GM11168 (cell line): ENCODE measurements around the gene OR6N1.

ENCODE experiments used
- in situ Hi-C: fragments of 300-500 bp; cut with MboI; formaldehyde crosslinking; loops from one replicate; pipeline ENCODE4 v1.12.0; 2022; ENCODE audit warnings: low sequenced_read_pairs; ENCODE audit not compliant: unreplicated experiment

The OR6N1 gene, protein sequence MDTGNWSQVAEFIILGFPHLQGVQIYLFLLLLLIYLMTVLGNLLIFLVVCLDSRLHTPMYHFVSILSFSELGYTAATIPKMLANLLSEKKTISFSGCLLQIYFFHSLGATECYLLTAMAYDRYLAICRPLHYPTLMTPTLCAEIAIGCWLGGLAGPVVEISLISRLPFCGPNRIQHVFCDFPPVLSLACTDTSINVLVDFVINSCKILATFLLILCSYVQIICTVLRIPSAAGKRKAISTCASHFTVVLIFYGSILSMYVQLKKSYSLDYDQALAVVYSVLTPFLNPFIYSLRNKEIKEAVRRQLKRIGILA

DNA sequence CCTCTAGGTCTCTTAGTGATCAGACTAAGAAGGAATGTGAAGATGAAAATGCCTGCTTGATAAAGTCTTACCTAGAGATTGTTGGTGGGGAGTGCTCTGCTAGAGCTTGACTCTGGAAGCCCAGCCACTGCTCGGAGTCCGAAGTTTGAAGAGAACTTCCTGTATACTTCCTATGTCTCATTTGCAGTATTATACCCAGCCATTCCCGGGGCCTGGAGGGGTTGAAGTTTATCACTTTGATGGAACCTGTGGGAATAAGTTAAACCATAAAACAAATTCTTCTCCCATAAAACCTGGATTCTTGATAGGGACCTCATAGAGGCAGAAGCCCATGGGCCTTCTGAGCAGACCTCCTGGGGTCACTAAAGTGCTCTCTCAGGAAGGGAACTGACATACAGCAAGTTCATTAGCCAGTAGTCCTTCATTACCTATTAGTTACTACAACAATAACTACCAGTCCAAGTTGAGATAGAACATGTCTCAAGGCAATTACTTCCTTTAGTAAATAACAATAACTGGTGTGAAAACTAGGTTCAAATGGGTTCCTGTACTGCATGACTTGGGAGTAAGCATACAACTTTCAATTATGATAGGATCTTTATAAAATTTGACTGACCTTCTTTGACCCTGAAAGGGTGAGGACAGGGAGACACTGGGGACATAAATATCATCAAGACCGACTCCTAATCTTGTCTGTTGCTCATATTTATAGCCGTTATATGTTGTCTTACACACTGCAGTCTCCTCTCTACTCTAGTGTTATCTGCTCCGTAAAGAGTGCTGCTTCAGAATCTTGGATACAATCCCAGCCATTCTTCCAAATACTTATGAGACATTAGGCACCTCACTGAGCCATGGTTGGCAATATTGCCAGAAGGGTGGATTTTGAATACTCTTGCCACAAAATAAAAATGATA, at the start of gene OR6N1:
OR6N1 (minus strand) TSS at position 246 of the 917 bp plus-strand sequence. CDS start 5,513 bp downstream, outside the sequence.
- in situ Hi-C loops: no loop called here

DNA sequence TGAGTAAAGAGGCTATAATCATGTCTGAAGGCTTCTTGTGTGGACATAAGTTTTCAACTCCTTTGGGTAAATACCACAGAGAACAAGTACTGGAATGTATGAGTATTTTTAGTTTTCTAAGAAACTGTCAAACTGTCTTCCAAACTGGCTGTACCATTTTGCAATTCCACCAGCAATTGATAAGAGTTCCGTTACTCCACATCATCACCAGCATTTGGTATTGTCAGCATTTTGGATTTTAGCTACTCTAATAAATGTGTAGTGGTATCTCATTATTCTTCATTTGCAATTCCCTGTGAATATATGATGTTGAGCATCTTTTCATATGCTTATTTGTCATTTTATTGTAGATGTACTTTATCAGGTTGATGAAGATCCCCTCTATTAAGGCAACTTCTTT, 49.7 kb upstream of the OR6N1 start:
- in situ Hi-C loops: no loop called here

DNA sequence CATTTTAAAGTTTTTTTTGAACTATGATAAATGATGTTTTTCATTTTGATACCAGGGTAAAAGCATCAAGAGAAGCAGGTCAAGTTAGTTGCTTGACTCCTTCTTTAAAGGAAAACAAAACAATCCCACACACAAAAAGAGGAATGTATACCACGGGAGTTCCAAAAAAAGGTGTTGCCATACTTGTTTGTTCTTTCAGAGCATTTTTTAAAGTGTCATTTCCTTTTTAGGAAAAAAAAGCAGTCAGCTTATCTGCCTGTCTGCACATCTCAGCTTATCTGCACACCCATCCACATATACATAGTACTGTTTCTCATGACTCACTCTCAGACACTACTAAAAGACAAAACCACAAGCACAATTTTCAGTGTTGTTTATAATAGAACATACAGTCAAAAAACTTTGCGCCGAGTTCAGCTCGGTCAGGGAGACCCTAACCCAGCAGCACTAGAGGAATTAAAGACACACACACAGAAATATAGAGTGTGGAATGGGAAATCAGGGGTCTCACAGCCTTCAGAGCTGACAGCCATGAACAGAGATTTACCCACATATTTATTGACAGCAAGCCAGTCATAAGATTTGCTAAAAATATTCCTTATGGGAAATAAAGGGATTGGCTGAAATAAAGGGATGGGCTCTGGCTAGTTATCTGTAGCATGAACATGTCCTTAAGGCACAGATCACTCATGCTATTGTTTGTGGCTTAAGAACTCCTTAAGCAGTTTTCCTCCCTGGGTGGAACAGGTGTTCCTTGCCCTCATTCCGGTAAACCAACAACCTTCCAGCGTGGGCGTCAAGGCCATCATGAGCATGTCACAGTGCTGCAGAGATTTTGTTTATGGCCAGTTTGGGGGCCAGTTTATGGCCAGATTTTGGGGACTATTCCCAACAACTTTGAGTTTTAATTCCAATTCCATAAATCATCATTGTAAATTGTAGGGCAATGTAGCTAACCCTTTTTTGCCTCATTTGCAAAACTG, 47.8 kb upstream of the OR6N1 start:
- in situ Hi-C loops: no loop called here

DNA sequence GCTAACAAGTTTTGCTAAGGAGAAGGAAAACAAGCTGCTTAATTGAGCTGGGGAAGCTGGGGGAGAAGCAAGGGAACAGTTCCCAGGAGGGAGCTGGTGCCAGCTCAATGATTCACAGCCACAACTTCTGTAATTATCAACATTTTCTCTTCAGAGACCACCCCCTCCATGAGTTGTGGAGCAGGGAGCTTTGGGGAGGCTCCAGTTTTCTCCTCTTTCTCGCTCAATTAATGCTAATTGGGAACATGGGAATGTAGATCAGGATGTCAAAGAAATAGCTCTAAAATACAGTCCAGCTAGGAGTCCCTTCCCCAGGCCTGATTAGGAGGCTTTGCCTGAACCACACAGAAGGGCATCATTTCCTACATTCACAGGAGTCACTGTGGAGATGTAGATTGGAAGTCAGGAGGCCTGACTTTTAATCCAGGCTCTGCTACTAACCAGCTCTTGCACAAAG, 47.0 kb upstream of the OR6N1 start:
- in situ Hi-C loops: no loop called here

DNA sequence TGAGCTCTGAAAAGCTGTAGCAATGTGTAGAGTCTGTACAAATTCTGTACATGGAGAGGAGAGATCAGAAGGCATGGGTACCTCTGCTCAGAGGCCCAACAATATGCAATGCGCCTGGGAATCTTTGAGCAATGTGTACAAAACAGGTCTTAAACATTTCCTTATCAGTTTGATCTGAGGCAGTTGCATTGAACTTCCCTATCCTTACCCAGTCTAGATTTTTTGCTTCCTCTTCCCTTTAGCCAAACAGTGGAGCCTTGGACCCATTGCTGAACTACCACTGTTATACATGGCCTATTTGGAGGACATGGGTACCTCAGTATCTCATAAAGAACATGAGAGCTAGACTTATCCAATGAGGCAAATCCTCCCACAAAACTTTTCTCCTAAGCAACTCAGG, 46.6 kb upstream of the OR6N1 start:
- in situ Hi-C loops: no loop called here

DNA sequence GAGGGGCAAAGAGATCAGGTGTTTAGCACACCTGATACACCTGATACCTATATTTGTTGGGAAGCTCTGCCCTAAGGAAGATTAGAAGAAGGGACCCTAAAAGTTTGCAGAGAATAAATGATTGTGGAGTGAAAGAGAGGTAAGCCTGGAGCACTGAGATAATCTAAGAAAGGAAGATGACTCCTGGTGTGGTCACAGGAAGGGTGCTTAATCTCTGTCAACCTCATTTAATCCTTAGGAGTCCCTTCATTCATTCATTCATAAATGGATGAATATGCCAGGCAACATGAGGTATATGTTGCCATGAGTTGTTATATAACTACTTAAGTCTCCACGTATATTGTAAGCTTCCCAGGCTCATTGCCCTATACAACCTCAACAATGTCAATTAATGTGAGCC, 43.0 kb upstream of the OR6N1 start:
- in situ Hi-C loops: no loop called here

DNA sequence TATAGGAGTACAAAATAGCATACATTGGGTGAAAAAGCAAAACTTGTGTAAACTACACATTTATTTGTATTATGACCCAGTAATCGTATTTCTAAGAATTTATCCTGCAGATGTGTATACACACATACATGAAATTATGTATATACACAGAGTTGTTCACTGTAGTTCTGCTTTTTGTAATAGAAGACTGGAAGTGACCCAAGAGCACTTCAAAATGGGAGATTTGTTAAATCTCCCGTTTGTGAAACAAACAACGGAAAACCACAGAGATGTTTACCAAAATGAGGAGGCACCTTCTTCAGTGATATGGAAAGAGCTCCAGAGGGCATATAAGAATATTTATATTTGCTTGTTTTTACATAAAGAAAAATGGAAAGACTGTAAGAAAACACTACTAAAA, 41.2 kb upstream of the OR6N1 start:
- in situ Hi-C loops: no loop called here

DNA sequence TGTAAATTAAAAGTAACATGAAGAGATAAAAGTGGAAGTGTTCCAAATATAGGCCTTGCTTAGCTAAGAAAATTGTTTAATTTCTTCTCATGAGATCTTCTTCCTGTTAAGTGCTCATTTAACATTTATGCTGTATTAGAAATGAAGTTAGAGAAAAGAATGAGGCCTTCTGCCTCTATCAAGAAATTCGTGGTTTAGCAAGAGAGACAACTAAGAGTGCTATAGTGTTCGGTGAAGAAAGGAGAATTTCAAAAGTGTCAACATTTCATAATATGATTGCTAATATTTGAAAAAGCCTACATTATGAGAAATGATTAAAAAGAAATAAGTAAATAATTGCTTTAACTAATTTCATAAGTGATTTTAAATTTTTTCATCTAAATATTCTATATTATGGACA, 40.3 kb upstream of the OR6N1 start:
- in situ Hi-C loops: no loop called here

DNA sequence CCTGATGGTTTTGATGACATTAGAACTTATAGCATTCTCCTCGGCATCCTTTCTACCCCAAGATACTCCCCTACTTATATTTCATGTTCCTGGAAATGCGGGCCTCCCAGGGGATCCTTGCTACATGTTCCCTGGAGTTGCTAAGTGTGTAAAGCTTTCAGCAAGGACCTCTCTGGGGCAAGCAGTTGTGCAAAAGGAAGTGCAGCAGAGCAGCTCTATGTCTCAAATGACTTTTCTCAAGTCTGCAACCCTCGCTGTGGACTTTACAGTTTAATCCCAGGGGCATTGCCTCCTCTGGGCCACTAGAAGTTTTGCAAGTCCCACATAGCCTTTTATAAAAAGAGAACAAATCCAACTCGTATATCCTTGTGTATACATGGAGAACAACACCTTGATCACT, 38.3 kb upstream of the OR6N1 start:
- in situ Hi-C loops: no loop called here

DNA sequence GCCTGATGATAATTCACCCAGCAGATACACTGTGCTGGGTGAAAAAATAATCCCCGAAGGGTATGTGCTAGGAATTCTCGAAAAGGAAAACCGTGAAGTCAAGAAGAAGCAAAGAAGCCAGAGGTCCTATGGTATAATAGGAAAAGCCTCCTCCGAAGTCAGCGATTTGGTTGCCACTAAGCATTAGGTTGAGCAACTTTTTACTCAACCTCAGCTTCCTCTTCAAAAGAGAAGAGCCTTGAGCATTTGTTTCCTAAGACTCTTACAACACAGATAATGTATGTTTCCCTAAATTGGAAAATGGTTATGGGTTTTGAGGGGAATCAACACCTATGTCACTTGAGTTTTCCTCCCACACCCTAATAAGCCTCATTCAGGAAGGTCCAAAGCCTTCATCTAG, 37.9 kb upstream of the OR6N1 start:
- in situ Hi-C loops: no loop called here

DNA sequence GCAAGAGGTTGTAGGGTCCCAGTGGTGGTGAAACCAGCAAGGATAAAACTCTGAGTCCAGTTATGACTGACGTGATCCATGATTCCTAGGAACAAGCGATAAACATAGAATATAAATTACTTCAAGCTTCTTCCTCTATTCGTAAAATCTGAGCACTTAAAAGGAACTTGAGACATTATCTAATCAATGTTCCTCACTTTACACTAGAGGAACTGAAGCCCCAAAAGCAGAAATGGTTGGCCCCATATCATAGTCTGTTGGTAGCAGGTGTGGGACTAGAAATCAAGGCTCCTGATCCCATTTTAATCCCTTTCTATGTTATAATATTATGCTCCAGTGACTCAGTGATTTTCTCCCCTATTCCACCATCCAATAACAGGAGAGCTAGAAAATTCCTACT, 37.3 kb upstream of the OR6N1 start:
- in situ Hi-C loops: no loop called here

DNA sequence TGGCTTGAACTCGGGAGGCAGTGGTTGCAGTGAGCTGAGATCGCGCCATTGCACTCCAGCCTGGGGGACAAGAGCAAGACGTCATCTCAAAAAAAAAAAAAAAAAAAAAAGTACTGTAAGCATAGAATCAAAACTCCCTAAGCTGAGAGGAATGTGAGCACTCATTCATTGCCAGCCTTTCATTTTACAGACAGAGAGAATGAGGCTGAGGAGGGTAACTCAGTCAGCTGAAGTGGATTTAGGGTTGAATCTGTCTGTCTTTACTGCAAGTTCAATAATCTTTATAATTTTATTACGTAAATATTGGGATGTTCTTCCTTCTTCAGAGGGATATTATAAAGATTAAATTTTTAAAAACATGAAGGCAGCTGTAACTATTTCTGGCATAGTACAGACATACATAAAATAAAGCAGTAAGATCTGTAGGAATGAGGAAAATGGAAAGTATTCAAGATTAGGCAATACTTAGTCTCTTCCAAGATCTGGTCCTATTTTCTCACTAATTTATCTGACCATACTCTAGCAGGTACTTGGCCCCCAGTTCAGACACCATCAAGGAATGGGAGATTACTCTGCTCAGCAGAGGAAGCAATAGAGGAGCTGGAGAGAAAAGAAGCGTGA, 35.0 kb upstream of the OR6N1 start:
- in situ Hi-C loops: no loop called here

DNA sequence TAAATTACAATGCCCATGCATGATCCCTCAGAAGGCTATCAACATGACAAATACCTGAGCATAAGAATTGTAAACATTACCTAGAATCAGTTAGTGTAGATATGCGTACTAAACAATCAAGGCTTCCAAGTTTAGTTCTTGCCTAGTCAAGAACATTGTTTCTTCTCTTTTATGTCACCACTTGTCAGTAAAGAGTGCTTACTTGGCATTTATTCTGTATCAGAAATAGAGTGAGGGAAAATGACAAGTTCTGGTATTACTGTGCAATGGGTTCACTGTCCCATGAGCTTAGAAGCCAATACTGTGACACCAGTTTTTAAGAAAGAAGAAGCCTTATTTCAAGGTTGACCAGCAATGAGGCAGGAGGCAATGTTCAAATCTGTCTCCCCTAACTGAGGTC, 31.7 kb upstream of the OR6N1 start:
- in situ Hi-C loops: no loop called here

DNA sequence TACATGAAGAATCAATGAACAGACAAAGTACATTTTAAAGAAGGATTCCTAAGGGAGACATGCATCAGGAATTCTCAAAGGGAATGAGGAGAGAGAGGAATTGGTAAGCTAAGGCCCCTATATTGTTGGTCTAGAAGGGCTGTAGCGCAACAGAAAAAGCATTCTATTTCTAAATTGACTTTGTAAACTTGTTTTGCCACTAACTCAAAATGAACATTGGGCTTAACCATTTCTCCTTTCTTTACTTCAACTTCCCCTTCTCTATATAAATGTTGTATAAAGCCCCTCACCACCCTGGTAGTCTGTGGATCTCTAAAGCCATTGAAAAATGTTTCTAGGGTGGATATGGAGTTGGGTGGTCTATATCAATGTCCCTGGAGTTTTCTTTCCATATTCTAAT, 29.4 kb upstream of the OR6N1 start:
- in situ Hi-C loops: no loop called here

DNA sequence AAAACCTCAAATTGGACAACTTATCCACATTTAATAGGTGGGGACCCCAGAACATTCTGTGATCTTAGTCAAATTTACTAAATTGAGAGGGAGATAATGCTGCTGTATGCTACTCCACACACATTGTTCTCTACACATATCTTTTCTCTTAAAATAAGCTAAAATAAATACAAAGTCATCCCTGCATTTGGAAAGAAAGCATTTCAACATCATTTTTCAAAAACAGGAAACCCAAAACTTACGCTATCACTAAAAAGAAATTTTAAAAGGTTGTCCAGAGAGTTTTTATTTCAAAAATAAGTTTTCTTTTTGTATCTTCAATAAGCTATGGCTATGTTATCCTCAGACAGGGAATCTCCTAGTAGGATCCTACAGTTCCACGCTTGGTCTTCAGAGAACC, 28.5 kb upstream of the OR6N1 start:
- in situ Hi-C loops: no loop called here

DNA sequence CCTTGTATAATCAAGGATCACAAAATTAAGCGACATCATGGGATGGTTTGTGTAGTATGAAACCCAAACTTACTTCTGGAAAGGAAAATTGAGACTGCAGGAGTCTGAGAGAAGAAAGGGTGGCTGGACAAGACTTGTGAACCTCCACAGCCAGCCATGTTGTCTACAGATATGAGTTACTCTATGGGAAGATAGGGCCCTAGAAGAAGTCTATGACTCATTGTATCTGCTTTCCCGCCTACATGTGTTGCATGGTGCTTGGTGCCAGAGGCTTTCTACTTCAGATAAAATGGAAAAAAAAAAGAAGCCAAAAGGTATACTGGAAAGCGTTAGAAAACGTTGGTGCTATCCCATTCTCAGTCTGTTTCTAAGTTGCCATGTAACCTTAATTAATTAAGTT, 27.7 kb upstream of the OR6N1 start:
- in situ Hi-C loops: loop anchor here (10.0 kb wide), 1 partner anchor 185 kb away; no protein-coding TSS in a partner anchor

DNA sequence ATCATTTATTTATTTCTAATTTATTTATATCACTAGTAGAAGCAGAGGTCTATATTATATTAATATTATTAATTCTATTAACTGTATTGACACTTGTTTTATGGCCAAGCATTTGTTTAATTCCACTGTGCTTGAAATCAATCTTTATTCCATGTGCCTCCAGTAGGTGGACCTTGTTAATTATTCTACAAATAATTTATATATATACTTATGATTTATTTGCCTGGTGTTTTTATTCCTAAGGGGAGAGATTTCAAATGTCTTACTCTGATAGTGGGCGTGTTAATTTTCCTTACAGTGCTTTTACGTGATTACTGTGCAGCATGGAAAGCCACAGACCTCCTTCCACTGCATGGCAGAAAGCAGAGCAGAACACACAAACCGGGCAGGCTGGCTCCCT, 26.5 kb upstream of the OR6N1 start:
- in situ Hi-C loops: loop anchor here (10.0 kb wide), 1 partner anchor 186 kb away; no protein-coding TSS in a partner anchor

DNA sequence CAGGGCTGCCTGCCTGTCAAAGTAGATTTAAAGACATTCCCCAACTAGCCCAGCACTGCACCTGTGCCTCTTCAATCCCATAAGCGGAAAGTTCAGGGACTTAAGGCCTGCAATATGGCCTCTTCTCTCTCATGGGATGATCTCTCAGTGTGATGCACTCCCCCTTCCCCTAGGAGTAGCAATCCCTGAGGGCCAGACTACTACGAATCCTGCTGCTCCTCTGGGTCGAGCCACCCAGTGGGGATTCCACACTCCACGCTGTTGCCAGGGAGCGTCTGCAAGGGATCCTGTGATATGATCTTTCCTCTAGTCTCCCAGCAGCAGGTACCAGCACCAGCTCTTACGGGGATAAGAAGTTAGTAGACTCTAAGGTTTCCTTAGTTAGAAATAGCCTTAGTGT, 22.3 kb upstream of the OR6N1 start:
- in situ Hi-C loops: loop anchor here (10.0 kb wide), 1 partner anchor 191 kb away; no protein-coding TSS in a partner anchor

DNA sequence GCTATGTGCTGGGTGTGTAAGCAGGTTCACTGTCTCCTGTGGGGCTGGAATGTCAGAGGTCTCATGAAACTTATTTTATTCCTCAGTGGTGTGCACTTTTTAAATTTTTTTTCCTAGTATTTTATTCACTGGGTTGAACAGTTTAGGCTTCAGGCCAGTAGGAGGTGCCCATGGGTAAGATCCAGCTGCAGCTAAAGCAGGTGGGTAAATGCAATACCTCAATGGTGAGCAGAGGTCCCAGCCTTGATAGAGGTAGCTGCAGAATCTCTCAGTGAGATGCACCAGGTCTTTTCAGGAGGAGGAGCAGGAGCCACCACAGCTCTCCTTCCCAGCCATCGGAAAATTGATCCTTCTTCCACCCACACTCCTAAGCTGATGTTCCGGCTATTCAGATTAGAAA, 21.6 kb upstream of the OR6N1 start:
- in situ Hi-C loops: loop anchor here (10.0 kb wide), 1 partner anchor 191 kb away; no protein-coding TSS in a partner anchor

DNA sequence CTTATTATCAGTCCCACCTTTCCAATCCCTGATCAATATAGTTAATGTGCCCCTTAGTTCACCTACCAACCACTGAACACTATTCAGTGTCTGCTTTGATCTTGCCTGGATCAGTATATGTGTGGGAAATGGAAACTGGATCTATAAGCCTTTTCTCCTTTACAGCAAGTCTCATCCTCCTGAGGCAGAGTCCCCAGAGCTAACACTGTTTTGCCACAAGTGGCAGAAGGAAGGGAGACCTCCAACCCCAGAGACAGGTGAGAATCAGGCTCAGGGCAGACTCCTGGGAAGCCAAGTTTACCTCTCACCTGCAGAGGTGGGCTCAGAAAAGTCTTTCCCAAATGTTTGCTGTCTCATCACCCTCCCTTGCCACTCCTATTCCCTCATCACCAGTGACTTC, 9.1 kb upstream of the OR6N1 start, which contains the start of gene OR6N2:
OR6N2 (minus strand) TSS at position 101 of the 400 bp plus-strand sequence. CDS start 3,569 bp downstream, outside the sequence.
- in situ Hi-C loops: no loop called here
